ENCODE results near the gene ARAP1.

ARAP1 gene

DNA sequence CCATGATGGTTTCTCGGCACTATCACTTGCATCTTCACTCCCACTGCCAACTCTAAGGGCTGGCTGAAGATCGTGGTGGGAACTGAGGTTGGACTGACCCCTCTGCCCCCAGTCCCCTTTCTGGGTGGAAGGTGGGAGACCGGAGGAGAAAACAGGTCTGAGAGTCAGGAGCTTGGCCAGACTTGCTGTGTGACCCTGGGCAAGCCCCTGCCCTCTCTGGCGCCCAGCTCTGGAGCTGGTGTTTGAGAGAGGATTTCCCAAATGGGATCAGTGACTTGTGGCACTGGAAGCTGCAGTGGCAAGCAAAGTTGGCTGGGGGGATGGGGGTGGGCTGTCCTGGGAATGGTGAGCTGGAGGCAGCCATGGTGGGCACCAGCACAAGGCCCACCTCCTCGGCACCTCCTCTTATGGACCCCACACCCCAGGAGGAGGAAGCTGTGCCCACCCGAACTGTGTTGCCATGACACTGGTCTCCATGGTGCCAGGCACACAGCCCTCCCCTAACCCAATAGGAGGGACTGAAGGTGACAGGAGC is 71.5 kb downstream of the ARAP1 start:
- TF ChIP-seq CTCF (IDR thresholded peaks at IDR 0.05) = no peak
- DNase-seq (ENCODE audit: low spot score) = no peak
- Histone ChIP-seq H3K27ac (no peak overlapping the region), H3K4me3 (no peak overlapping the region)

- DNase-seq (ENCODE audit: low spot score) = no peak
- H3K27ac ChIP-seq = no peak overlapping the region
- H3K4me3 ChIP-seq = no peak overlapping the region
- TF ChIP-seq CTCF (IDR thresholded peaks at IDR 0.05) = no peak
These were observed 72.3 kb downstream of the ARAP1 start for GRCh38 chr11:72679869-72680268.

DNA sequence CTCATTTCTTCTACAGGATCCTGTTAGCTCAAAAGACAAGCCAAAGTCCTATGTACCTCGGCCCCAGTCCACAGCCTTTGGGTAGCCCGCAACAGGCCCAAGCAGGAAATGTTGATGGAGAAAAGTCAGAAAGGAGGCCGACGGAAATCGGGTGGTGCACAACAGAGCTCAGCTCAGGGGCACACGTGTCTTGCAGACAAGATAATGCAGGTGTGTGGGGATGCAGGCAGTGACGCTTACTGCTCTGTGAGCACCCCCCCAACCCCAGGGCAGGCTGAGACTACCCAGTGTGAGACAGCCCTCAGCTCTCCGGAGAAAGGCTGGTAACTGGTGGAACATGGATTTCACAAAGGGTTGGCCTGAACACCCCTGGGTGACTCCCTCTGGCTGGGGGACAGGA is 73.7 kb downstream of the ARAP1 start:
- TF ChIP-seq CTCF (IDR thresholded peaks at IDR 0.05) = no peak
- no peak for DNase-seq (ENCODE audit: low spot score)
- Histone ChIP-seq H3K4me3 (no peak overlapping the region), H3K27ac (no peak overlapping the region)

DNA sequence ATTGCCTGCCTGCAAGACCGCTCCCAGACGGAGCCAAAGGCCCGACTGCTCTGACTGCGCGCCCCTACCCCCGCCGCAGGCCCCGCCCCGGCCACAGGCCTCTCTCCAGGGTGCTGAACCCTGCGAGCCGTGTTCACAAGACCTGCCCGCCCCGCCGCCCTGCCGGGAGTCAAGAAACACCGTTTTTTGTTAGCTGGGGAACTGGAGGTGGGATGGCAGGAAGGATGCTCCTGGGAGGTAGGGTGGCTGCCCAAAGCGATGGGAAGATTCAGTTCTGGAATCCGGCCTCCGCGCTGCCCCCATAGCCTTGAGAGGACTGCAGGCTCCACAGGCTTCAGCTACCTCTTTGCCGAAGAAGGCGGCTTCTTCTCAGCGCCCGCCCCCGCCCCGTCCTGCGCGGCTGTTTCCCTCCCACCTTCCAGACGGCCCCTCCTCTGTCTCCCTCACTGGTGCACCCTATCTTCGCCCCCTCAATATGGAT is 75.3 kb downstream of the ARAP1 start:
- Histone ChIP-seq H3K27ac (no peak overlapping the region), H3K4me3 (no peak overlapping the region)
- DNase-seq (ENCODE audit: low spot score) = no peak
- no peak for TF ChIP-seq CTCF (IDR thresholded peaks at IDR 0.05)

GRCh38 chr11:72675221-72675620 is 77.0 kb downstream of the ARAP1 start:
- H3K27ac ChIP-seq = no peak overlapping the region
- no peak for DNase-seq (ENCODE audit: low spot score)
- TF ChIP-seq CTCF (IDR thresholded peaks at IDR 0.05) = no peak
- H3K4me3 ChIP-seq = no peak overlapping the region

DNA sequence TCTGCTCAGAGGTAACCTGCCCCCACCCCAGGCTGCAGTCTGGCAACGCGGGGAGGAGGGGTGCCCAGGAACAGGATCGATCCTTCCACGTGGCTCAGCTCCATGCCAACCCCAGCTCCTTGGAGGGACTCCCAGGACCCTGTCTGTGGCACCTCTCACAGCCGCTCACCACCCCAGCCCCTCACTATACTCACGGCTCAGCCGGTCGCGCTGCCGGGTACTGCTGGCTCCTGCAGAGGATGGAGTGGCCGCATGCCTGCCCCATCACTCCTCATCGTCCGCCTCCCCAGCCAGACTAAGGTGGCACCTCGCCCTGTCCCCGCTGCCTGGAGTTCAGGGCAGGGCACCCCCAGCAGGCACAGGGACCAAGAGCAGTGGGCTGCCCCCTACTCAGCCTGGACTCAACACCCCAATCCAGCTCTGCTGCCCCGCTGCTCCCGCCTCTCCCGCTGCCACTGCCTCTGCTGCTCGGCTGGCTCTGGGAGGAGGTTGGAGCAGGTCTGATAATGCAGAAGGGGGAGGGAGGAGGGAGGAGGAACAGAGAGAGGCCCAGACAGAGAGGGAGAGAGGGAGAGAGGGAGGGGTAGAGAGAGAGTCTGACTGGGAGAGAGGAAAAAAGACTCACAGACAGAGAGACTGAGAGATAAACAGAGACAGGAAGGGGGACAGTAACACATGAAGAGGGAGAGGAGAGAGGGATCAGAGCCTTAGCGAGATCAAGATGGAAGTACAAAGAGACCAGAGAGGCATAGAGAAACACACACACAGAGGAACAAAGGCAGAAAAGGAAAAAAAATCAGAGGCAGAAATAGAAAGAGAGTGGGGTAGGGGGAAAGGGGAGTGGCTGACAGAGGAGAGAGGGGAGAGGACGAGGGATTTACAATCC is 78.0 kb downstream of the ARAP1 start, which contains the start of gene PDE2A:
PDE2A (minus strand) TSS at position 480 of the 886 bp plus-strand sequence; CDS start at position 265, 215 bp downstream.
- no peak within 1 kb of the TSS for H3K27ac ChIP-seq
- no peak for DNase-seq (ENCODE audit: low spot score)
- no peak within 1 kb of the TSS for H3K4me3 ChIP-seq

More for the DNA sequence above, 78.0 kb downstream of the ARAP1 start, which contains the start of gene PDE2A:
- no peak for TF ChIP-seq CTCF (IDR thresholded peaks at IDR 0.05)
